GM12891 (cell line): Measurements from ENCODE around the gene YBX2.

Experiments used
- POLR2A ChIP-seq: IDR thresholded peaks from 2 replicates; pipeline ENCODE4 v1.6.1; 2011; ENCODE audit warnings: low read depth, low read length, control low read depth
- POLR2AphosphoS5 ChIP-seq: IDR thresholded peaks from 2 replicates; pipeline ENCODE4 v1.6.1; 2011; ENCODE audit warnings: low read depth, low read length, control low read depth
- TAF1 ChIP-seq: IDR thresholded peaks from 2 replicates; pipeline ENCODE4 v1.6.1; 2011; ENCODE audit warnings: low read depth, low read length, control low read depth

GRCh38 chr17:7327056-7327455 is 32.6 kb upstream of the YBX2 start:
- TF ChIP-seq POLR2A (no peak), POLR2AphosphoS5 (no peak), TAF1 (no peak)
